Pulmonary artery endothelial cell (primary cell): ENCODE data around the gene C5. TPM values are rescaled to one million over a fixed set of nuclear protein-coding genes. Genes with fewer than 3 reads are reported as not detected.
"Not testable (repeated sequence)": the region's sequence is repeated elsewhere in the genome, so short reads cannot be mapped to it uniquely, and the experiment has no call there.

ENCODE experiments used
- DNase-seq: peaks from one replicate; pipeline ENCODE4 v3.0.0-alpha.2; 2011; ENCODE audit warnings: low read depth, low spot score
- total RNA-seq: library from RNA; depleted of rRNA; stranded (reverse); fragments of >200 nt; gene quantifications from 2 replicates; pipeline ENCODE4 v1.2.3, GENCODE V29; 2014

The C5 gene
- total RNA-seq, 1 donor from 2014 or later = 3.8 TPM

DNA sequence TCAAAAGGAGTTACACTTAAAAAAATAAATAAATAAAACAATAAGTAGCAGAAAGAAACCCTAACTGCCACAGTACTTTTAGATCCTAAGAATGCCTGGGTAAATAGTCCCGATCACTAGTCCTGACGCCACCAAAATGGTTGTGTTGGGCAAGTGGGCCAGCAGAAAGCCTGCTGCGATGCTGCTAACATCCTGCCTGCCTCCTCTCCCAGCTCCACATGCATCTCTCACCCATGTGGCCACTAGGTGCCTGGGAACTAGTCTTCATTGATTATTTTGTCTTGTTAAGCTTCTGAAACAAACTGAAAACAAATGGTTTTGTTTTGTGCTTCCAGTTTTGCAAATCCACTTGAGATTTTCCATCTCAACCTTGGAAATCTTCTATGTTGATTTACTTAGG is 69.1 kb downstream of the C5 start:
- no peak for DNase-seq

DNA sequence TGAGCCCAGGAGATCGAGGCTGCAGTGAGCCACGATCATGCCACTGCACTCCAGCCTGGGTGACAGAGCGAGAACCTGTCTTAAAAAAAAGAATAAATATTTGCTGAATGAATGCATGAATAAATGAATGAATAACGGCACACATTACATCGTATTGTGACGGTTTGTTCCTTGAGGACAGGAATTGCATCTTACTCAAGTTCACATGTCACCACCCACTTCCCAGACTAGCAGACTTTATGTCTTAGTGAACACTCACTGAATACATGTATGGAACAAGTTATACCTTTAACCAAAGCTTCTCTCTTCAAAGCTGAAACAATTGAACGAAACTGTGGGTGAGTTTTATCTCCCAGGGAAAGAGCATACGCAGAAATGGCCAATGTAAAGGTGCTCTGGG is 70.3 kb downstream of the C5 start:
- DNase-seq = no peak

DNA sequence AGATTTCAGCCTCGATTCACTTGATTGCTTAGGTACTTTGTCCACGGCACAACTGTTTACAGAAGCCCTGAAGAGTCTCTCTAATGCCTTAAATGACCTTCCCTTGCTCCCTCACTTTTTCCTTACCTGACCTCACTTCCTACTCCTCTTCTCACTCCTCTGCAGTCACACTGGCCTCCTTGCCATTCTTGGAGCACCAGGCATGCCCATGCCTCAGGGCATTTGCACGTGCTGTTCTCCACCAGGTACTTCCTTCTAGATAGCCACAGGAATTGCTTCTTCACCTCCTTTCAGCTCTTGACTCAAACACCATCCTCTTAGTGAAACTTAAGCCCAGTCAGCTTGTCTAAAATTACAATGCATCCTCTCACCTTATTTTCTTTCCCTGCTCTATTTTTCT is 71.1 kb downstream of the C5 start:
- DNase-seq = no peak

- DNase-seq = no peak
Measured at GRCh38 chr9:120977321-120977720, 72.8 kb downstream of the C5 start.

DNA sequence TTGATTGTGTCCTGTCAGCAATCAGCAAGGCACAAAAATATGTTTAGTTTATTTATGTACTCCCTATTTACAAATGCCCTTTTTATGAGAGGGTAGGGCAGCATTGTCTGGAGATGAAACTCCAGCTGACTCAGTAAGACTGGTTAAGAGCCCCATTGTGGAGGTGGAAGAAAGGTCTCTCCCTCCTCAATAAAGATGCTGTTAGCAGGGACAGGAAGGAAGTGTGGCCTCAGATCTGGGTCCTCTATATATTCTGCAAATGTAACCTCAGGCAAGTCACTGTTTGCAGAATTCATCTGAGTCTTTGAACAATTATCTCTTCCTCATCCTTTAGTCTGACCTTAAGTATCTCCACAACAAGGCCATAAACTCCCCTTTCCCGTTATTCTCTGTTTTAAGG is 75.2 kb downstream of the C5 start:
- no peak for DNase-seq

- DNase-seq = no peak
Measured at GRCh38 chr9:120974181-120974580, 75.9 kb downstream of the C5 start.

DNA sequence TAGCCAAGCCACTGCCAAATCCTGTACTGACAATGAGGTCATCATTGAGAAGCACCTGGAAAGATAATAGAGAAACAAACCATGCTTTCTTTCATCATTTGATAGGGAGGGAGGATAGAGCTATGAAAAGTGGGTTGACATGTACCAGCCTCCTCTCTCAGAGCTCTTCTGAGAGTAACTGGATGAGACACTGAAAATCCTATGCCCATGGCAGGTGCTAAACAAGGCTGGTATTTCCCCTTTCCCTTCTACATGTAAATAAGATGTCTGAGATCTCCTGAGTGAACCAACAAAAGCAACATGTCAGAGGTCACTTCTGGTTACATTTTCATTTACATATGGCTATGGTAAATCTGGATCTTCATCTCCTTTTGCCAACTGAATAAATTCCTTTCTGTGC is 78.1 kb downstream of the C5 start:
- DNase-seq = no peak

GRCh38 chr9:120971471-120971870 is 78.6 kb downstream of the C5 start:
- not testable (repeated sequence) for DNase-seq

DNA sequence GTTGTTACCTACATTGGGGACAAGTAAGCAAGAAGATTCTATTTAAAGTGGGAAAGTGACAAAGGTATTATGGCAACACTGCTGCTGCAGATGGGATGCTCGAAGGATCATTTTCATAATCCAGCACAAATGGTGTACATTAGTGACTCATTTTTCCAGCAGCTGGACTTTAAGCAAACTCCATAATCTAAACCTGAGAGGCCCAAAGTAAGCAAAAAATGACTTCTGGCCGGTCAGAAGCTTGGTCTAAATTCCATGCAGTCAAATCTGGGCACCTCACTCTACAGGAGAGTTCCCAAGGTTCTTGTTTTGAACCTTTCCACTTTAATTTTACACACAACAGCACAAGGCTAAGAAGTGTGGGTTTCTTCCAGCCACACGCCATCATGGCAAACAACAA is 79.8 kb downstream of the C5 start:
- no peak for DNase-seq

DNA sequence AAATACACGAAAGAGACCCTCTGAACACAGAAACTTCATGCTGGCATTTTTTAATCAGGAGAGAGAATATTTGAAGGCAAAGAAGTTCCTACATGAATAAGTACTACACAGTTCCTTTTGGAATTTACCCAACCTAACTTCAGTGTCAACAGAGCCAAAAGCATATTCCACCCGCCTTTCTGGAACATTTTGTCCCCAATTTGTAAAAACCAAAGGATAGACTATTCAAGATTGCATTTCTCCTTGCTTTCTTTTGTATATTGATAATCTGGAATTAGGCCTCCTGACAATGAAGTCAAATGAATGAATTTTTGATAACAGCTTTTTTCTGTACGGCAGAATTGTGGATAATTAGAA is 84.1 kb downstream of the C5 start:
- DNase-seq = no peak

GRCh38 chr9:120965344-120966012 is 84.6 kb downstream of the C5 start:
- no peak for DNase-seq

- DNase-seq = no peak
Measured at GRCh38 chr9:120961936-120962335, 88.1 kb downstream of the C5 start.

DNA sequence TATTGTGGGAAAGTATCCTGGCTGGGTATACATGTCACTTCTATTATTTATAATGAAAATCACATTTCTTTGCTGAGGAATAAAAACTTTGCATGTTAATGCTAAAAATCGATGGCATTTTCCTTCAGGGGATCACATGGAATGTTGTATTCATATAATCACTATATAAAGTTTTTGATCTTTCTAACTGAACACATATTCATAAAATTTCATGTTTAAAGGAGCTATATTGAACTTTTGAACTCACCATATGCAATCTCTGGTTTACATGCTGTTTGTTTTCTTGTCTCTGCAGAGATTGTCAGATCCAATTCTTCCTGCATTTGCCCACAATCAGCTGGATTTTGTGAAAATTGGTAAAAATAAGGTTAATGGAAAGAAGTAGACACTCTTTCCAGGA is 90.1 kb downstream of the C5 start:
- no peak for DNase-seq

GRCh38 chr9:120956862-120957261 is 93.2 kb downstream of the C5 start:
- DNase-seq = no peak

- no peak for DNase-seq
Measured at GRCh38 chr9:120951960-120952618, 98.0 kb downstream of the C5 start.

DNA sequence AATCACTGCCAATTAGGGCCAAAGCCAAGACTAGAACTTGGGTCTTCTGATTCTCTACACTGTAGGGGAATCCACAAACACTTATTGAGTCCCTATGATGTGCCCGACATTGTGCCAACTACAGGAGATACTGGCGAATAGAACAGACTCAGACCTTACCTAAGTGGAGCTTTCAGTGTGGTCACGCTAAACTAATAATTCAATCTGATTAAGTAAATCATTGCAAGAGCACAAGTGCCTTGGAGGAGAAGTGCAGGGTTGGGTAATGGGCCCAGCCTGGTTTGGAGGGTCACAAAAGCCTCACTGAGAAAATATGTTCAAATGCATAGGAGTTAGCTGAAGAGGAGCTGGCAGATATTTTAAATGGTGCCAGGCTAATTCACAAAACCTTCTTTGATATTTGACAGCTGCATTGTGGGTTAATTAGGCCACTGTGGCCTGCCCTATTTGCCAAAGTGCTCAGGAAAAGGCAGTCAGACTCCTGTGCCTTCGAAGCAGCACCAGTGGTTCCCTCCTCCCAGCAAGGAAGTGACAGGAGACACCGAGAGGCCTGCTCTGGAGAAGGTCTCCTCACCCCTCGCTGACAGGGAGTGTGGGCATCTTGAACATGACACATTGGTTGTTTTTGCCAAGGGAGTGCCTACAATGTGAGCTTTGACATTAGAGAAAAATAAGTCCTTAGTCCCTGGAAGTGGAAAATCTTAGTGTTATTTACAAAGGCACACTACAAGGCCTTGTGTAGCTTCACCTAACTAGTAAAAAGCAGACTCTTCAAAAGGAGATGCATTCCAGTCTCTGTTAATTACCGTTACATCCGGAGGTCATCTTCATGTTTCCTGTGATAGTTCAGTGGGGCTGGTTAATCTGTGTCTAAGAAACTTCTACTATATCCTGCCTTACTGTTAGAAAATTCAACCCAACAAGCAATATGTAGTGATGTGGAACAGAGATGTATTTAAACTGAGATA is 99.4 kb downstream of the C5 start:
- DNase-seq = no peak

GRCh38 chr9:120949290-120949689 is 100.8 kb downstream of the C5 start:
- no peak for DNase-seq

DNA sequence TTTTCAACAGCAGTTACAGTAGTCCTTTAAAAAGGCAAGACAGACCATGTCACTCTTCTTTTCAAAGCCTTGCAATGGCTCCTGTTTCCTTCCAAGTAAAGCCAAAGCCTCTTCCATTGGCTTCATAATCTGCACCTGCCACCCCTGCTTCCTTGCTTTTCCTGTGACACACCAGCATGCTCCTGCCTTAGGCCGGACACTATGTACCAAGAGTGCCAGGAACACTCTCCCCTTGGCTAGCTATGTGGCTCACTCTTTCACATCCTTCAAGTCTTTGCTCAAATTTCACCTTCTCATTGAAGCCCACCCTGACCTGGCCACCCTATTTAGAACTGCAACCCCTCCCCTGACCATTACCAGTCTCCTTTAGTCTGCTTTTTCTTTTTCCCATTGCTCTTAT is 101.3 kb downstream of the C5 start:
- no peak for DNase-seq

DNA sequence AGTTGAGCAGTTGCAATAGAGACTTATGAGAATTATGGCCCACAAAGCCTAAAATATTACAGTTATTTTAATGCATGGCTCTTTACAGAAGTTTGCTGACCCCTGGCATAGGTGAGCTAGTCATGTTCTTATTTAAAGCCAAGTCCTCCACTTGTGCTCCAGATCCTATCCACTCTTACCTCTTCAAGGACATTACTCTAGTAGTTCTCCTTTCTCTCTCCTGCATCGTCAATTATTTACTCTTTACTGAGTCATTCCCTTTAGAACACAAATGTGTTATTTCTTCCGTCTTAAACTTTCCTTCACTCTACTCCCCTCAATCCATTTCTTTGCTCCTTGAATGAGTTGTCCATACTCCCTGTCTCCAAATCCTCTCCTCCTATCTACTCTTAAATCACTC is 102.9 kb downstream of the C5 start:
- DNase-seq = no peak

DNA sequence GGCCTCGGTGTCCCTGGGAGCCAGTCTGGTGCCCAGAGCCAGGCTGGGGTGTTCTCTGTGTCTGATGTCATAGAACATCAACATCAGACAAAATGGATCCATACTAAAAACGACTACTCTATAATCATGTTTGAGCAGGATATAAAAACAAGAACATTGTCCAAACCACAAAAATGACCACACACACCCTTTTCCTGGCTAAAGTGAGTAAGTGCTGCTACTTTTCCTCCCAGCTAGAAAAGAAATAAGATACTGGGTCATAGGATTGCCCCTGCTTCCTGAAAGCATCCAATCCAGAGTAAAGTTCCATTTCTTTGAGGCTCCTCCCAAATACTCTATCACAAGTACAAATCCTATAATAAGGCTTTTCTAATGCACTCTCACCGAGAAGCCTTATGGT is 103.8 kb downstream of the C5 start:
- DNase-seq = no peak

- DNase-seq = no peak
Measured at GRCh38 chr9:120944948-120945347, 105.1 kb downstream of the C5 start.

DNA sequence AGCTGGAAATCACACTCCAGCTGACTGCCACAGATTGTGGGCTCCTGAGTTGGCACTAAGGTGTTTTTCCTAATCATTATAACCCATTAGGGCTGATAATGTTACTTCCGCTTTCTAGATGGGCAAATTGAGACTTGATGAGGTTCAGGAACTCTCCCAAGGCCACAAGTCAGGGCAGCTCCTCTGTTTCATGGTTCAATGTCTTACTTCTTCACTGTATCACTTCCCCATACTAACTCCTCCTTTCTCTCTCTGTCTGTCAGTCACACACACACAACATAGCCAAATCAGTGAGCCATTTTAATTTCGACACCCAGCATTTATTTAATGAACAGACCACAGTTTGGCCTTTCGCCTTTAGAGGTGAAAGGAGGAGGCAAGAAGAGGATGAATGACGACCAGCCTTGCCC is 105.6 kb downstream of the C5 start:
- DNase-seq = no peak
